IMR-90 (cell line): ENCODE measurements around the gene RELL2. TPM values are rescaled to one million over a fixed set of nuclear protein-coding genes. Genes with fewer than 3 reads are reported as not detected.

Experiments
- ATAC-seq: fragments of 200-7000 bp; cut with Tn5 transposase; 2 replicates; pipeline ENCODE4 v1.9.1; 2020; ENCODE audit warnings: low read depth, mild to moderate bottlenecking, moderate library complexity
- BruUV-seq: library from RNA; stranded (reverse); fragments of 400-500 nt; replicated peaks from 2 replicates; lab custom pipeline; 2021; lab: Mats Ljungman, UMichigan
- CTCF ChIA-PET: fragments of 300-600 bp; formaldehyde crosslinking; extraction: SDS; loops from one replicate; lab custom pipeline; 2021; ENCODE audit warnings: antibody characterized with exemption; lab: Yijun Ruan, JAX
- POLR2A ChIA-PET: fragments of 300-600 bp; sonication (Branson Sonifier 250); formaldehyde crosslinking; loops from one replicate; lab custom pipeline; 2022; ENCODE audit warnings: antibody characterized with exemption; ENCODE audit not compliant: unreplicated experiment; lab: Charles Lee
- DNase-seq: peaks from one replicate; pipeline ENCODE4 v3.0.0; 2013
- H2AFZ ChIP-seq: replicated peaks from 2 replicates; pipeline ENCODE3; 2013; ENCODE audit warnings: low read length, mild to moderate bottlenecking; ENCODE audit not compliant: poor library complexity
- H2AK5ac ChIP-seq: 2 replicates; pipeline ENCODE4 v1.6.1; 2013; ENCODE audit warnings: low read depth, low read length, inconsistent platforms
- H2AK9ac ChIP-seq: replicated peaks from 2 replicates; pipeline ENCODE3; 2013; ENCODE audit warnings: mild to moderate bottlenecking, low read depth, low read length, moderate library complexity; ENCODE audit not compliant: poor library complexity
- H2BK120ac ChIP-seq: 2 replicates; pipeline ENCODE4 v1.6.1; 2013; ENCODE audit warnings: low read depth, low read length, inconsistent platforms
- H2BK15ac ChIP-seq: 3 replicates; pipeline ENCODE4 v1.6.1; 2013; ENCODE audit warnings: low read depth, low read length, inconsistent platforms
- H2BK20ac ChIP-seq: 2 replicates; pipeline ENCODE4 v1.6.1; 2013; ENCODE audit warnings: low read depth, mild to moderate bottlenecking, inconsistent platforms, low read length, moderate library complexity
- H2BK5ac ChIP-seq: 2 replicates; pipeline ENCODE4 v1.6.1; 2013; ENCODE audit warnings: mild to moderate bottlenecking, low read depth, low read length, inconsistent platforms; ENCODE audit not compliant: poor library complexity, severe bottlenecking
- H3K14ac ChIP-seq: replicated peaks from 2 replicates; pipeline ENCODE4 v1.6.1; 2013; ENCODE audit warnings: low read depth, low read length, inconsistent platforms
- H3K18ac ChIP-seq: 2 replicates; pipeline ENCODE4 v1.6.1; 2013; ENCODE audit warnings: low read depth, low read length, control low read depth
- H3K23ac ChIP-seq: 2 replicates; pipeline ENCODE4 v1.6.1; 2013; ENCODE audit warnings: low read depth, low read length, inconsistent platforms
- H3K27ac ChIP-seq: 2 replicates; pipeline ENCODE4 v1.5.1; 2013; ENCODE audit warnings: mild to moderate bottlenecking, control low read depth, low read length; ENCODE audit not compliant: insufficient read depth
- H3K27me3 ChIP-seq: 2 replicates; pipeline ENCODE4 v1.6.1; 2013; ENCODE audit warnings: low read length; ENCODE audit not compliant: control insufficient read depth, insufficient read depth
- H3K36me3 ChIP-seq: 2 replicates; pipeline ENCODE4 v1.6.1; 2013; ENCODE audit warnings: low read length, mixed read lengths; ENCODE audit not compliant: control insufficient read depth, insufficient read depth
- H3K4ac ChIP-seq: 2 replicates; pipeline ENCODE4 v1.6.1; 2013; ENCODE audit warnings: low read depth, low read length, inconsistent platforms
- H3K4me1 ChIP-seq: 2 replicates; pipeline ENCODE4 v1.6.1; 2013; ENCODE audit warnings: low read length, mixed read lengths; ENCODE audit not compliant: control insufficient read depth, insufficient read depth
- H3K4me2 ChIP-seq: 2 replicates; pipeline ENCODE4 v1.6.1; 2013; ENCODE audit warnings: low read depth, mild to moderate bottlenecking, control low read depth, low read length, moderate library complexity
- H3K4me3 ChIP-seq: 2 replicates; pipeline ENCODE4 v1.5.1; 2013; ENCODE audit warnings: low read depth, mild to moderate bottlenecking, control low read depth, low read length, moderate library complexity; ENCODE audit not compliant: insufficient read depth
- H3K56ac ChIP-seq: 2 replicates; pipeline ENCODE4 v1.6.1; 2013; ENCODE audit warnings: low read length, inconsistent platforms; ENCODE audit not compliant: insufficient read depth; ENCODE audit errors: extremely low read depth
- H3K79me1 ChIP-seq, 2 experiments: 2 replicates each; pipeline ENCODE4 v1.6.1; 2013; ENCODE audit warnings: low read length in 2 of 2, inconsistent platforms in 1 of 2, low read depth in 1 of 2
- H3K9ac ChIP-seq: 2 replicates; pipeline ENCODE4 v1.6.1; 2013; ENCODE audit warnings: low read depth, low read length, control low read depth
- H3K9me1 ChIP-seq: 2 replicates; pipeline ENCODE4 v1.6.1; 2013; ENCODE audit warnings: low read length, inconsistent platforms; ENCODE audit not compliant: insufficient read depth
- H3K9me3 ChIP-seq: 2 replicates; pipeline ENCODE4 v1.6.1; 2013; ENCODE audit warnings: low read length; ENCODE audit not compliant: control insufficient read depth, insufficient read depth
- H4K20me1 ChIP-seq: 2 replicates; pipeline ENCODE4 v1.6.1; 2013; ENCODE audit warnings: low read length, inconsistent platforms; ENCODE audit not compliant: insufficient read depth
- H4K5ac ChIP-seq: 2 replicates; pipeline ENCODE4 v1.6.1; 2013; ENCODE audit warnings: mild to moderate bottlenecking, low read depth, low read length, control low read depth
- H4K8ac ChIP-seq, 2 experiments: 2 replicates each; pipeline ENCODE4 v1.6.1; 2013; ENCODE audit warnings: low read depth in 2 of 2, low read length in 2 of 2, control low read depth in 1 of 2, inconsistent platforms in 1 of 2
- H4K91ac ChIP-seq: 2 replicates; pipeline ENCODE4 v1.6.1; 2013; ENCODE audit warnings: low read depth, low read length, inconsistent platforms; ENCODE audit not compliant: insufficient read depth
- CTCF ChIP-seq: conservative IDR thresholded peaks from 2 replicates; pipeline ENCODE4 v1.5.1; 2012; ENCODE audit warnings: mild to moderate bottlenecking, low read depth, low read length, improper control_type of control experiment
- FOS ChIP-seq: fragments of 150-350 bp; IDR thresholded peaks from 2 replicates; pipeline ENCODE4 v1.6.1; 2016; ENCODE audit warnings: low read depth, low read length
- MXI1 ChIP-seq: IDR thresholded peaks from 2 replicates; pipeline ENCODE4 v1.6.1; 2012; ENCODE audit warnings: low read depth, mild to moderate bottlenecking, low read length, moderate library complexity, borderline replicate concordance
- RAD21 ChIP-seq: IDR thresholded peaks from 2 replicates; pipeline ENCODE4 v1.6.1; 2012; ENCODE audit warnings: low read length, improper control_type of control experiment
- RCOR1 ChIP-seq: IDR thresholded peaks from 2 replicates; pipeline ENCODE4 v1.6.1; 2012; ENCODE audit warnings: mild to moderate bottlenecking, low read length, improper control_type of control experiment; ENCODE audit not compliant: insufficient replicate concordance
- SMC3 ChIP-seq: fragments of 150-350 bp; IDR thresholded peaks from 2 replicates; pipeline ENCODE4 v1.6.1; 2016; ENCODE audit warnings: low read depth, mild to moderate bottlenecking, antibody characterized with exemption, low read length, moderate library complexity
- USF2 ChIP-seq: fragments of 150-350 bp; IDR thresholded peaks from 2 replicates; pipeline ENCODE4 v1.6.1; 2017; ENCODE audit warnings: mild to moderate bottlenecking, antibody characterized with exemption, low read length, low read depth
- WGBS, 2 experiments: methylation state at CpG; one replicate each; pipeline versions ENCODE4 v1.1.5 to v1.1.7; 2013; ENCODE audit warnings: missing lambda C conversion rate in 2 of 2; ENCODE audit not compliant: insufficient read length in 1 of 2; ENCODE audit errors: extremely low coverage in 2 of 2; 5-methylcytosine and 5-hydroxymethylcytosine counted together
- dilution Hi-C: fragments of 300-500 bp; cut with HindIII; formaldehyde crosslinking; loops from one replicate; pipeline ENCODE4 v1.14.3; 2018; ENCODE audit warnings: low sequenced_read_pairs; ENCODE audit not compliant: unreplicated experiment
- in situ Hi-C: fragments of 300-500 bp; cut with MboI; formaldehyde crosslinking; loops from 3 replicates; pipeline ENCODE4 v1.14.3; 2019; ENCODE audit warnings: low sequenced_read_pairs, inconsistent platforms, mixed read lengths
- intact Hi-C: fragments of 100-400 bp; cut with micrococcal nuclease; formaldehyde crosslinking; loops from 2 replicates; pipeline ENCODE4 v1.10.0; 2022
- polyA plus RNA-seq, 3 experiments: library from polyadenylated mRNA; depleted of rRNA; stranded (reverse); fragments of >200 nt; gene quantifications; 2 replicates each; pipeline ENCODE4 v1.2.3, GENCODE V29; 2012; ENCODE audit warnings: low replicate concordance in 1 of 3
- total RNA-seq: library from RNA; depleted of rRNA; stranded (reverse); fragments of >200 nt; gene quantifications from 2 replicates; pipeline ENCODE4 v1.2.3, GENCODE V29; 2012

RELL2 gene
- total and polyA plus RNA-seq, 2 of the 4 experiments (the other 2 are of a cell fraction) = 2.2 to 7.6 TPM

GRCh38 chr5:141663506-141663905 is 26.7 kb downstream of the RELL2 start (continued):
- TF ChIP-seq USF2 = no peak
- TF ChIP-seq RAD21 = no peak
- TF ChIP-seq FOS = no peak

DNA sequence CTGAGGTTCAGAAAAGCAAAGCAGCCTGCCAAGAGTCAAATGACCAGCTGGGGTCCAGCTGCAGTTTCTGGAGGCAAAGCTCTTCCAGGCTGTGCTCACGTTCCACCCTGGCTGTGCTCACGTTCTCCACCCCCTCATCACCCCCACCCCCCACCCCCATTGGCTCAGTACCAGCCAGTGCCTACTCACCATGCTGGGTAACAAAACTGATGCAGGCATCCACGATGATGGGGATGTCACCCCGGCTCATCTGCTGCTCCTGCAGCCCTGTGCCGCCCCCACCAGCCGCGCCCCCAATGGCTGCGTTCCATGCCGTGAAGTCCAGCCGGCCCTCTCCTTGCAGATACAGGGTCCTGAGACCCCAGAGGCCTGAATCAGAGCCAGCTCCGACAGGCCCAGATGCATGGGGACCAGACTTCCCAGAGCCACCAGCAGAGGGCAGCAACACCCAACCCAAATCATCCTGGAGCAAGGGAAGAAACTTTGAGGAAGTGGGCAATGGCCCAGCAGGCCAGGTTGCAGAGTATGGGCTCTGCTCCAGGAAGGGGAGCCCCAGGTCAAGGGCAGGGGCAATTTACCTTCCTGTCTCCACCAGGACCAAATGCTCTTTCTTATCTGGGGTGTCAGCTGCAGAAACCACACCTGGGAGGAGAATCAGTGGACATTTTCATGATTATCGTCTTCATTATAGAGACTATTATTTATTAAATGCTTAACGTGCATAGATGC is 28.1 kb downstream of the RELL2 start:
- Histone ChIP-seq H2AFZ (peak overlapping the region; percentile 16), H2AK5ac (no peak overlapping the region), H3K27me3 (no peaks in the 10 kb centered on the region), H2BK5ac (no peak overlapping the region), H3K36me3 (peaks cover 14% of the 10 kb centered on the region), H2BK20ac (no peak overlapping the region), H2BK15ac (no peak overlapping the region), H3K4me3 (no peak overlapping the region), H4K8ac (no peak overlapping the region), H4K91ac (no peak overlapping the region), H4K5ac (no peak overlapping the region), H3K14ac (no peak overlapping the region), H3K79me1 (no peaks in the 10 kb centered on the region), H2AK9ac (no peak overlapping the region), H3K4me1 (no peaks in the 10 kb centered on the region), H4K20me1 (no peaks in the 10 kb centered on the region), H3K23ac (no peak overlapping the region), H3K56ac (no peak overlapping the region), H3K9ac (no peak overlapping the region), H3K9me3 (no peaks in the 10 kb centered on the region), H3K18ac (no peak overlapping the region), H3K4me2 (no peak overlapping the region), H2BK120ac (no peak overlapping the region), H3K27ac (no peak overlapping the region), H3K4ac (no peak overlapping the region), H3K9me1 (no peaks in the 10 kb centered on the region)
- WGBS, 2 experiments = 68% methylated on average over 3 of the region's 13 CpGs; no CpG with 5 or more reads in 1 of the 2 experiments
- dilution Hi-C loops (no loop called here), in situ Hi-C loops (no loop called here), intact Hi-C loops (loop anchor here (1.0 to 2.0 kb wide), 4 partner anchors 27 to 295 kb away; no protein-coding TSS in a partner anchor)
- BruUV-seq = no TSS peak
- ATAC-seq = peak; percentile 93
- DNase-seq = peak; percentile 58
- TF ChIP-seq CTCF (peak; percentile 88), MXI1 (no peak), SMC3 (peak; percentile 62), RAD21 (peak; percentile 83), RCOR1 (no peak), USF2 (no peak)
- CTCF ChIA-PET = interaction anchor here (0.6 to 1.3 kb wide), 6 partner anchors 12 to 1560 kb away, joined by 3 to 5 read pairs (median 4); partner anchors contain the start of gene ARAP3
- POLR2A ChIA-PET = no interaction called here
